ENCODE results near the gene ZBTB45. TPM values are rescaled to one million over a fixed set of nuclear protein-coding genes. Genes with fewer than 3 reads are reported as not detected.

ZBTB45 gene
- total RNA-seq, 2 experiments from 2014 or later = 10.7 to 14.7 TPM

- Histone ChIP-seq H3K4me1 (ENCODE audit: insufficient read depth, low read length, poor library complexity, severe bottlenecking) (peaks cover 20% of the 10 kb centered on the region), H3K27ac (ENCODE audit: low read depth, low read length, poor library complexity, severe bottlenecking) (no peak overlapping the region), H3K4me3 (ENCODE audit: low read depth, low read length, poor library complexity, severe bottlenecking) (peak overlapping the region; percentile 94), H3K9me2 (ENCODE audit: insufficient read depth, low read length) (no peaks in the 10 kb centered on the region), H3K79me2 (ENCODE audit: insufficient read depth, low read depth, low read length) (peaks cover 38% of the 10 kb centered on the region), H3K36me3 (ENCODE audit: insufficient read depth, low read length) (peaks cover 63% of the 10 kb centered on the region), H4K20me1 (ENCODE audit: insufficient read depth, low read length) (peaks cover 33% of the 10 kb centered on the region), H3K9me3 (ENCODE audit: low read length) (no peaks in the 10 kb centered on the region), H2AFZ (ENCODE audit: low read length) (no peak overlapping the region), H3K4me2 (ENCODE audit: low read length) (peak overlapping the region; percentile 98)
- intact Hi-C loops (cut with micrococcal nuclease; ENCODE audit: unreplicated experiment) = no loop called here
- DNase-seq (ENCODE audit: low spot score) = no peak
- TSS peak; percentile 43 for BruUV-seq (replicated peaks)
- POLR2A ChIA-PET = interaction anchor here (0.7 to 1.3 kb wide), 2 partner anchors 9 kb away, joined by 3 to 9 read pairs; partner anchors contain the start of gene CHMP2A
- no peak for TF ChIP-seq EZH2phosphoT487 (IDR thresholded peaks at IDR 0.05; ENCODE audit: borderline replicate concordance, low read depth, low read length)
- no peak for TF ChIP-seq CTCF (conservative IDR thresholded peaks at IDR 0.05; ENCODE audit: low read length)
- CTCF ChIA-PET (ENCODE audit: unreplicated experiment) = no interaction called here
Observed at GRCh38 chr19:58546019-58546530, 26.5 kb upstream of the ZBTB45 start.

- Histone ChIP-seq H4K20me1 (ENCODE audit: insufficient read depth, low read length) (peaks cover 33% of the 10 kb centered on the region), H3K79me2 (ENCODE audit: insufficient read depth, low read depth, low read length) (peaks cover 38% of the 10 kb centered on the region), H3K4me2 (ENCODE audit: low read length) (peak overlapping the region; percentile 98), H3K27ac (ENCODE audit: low read depth, low read length, poor library complexity, severe bottlenecking) (peak overlapping the region; percentile 66), H3K9me2 (ENCODE audit: insufficient read depth, low read length) (no peaks in the 10 kb centered on the region), H3K4me3 (ENCODE audit: low read depth, low read length, poor library complexity, severe bottlenecking) (peak overlapping the region; percentile 94), H2AFZ (ENCODE audit: low read length) (no peak overlapping the region), H3K4me1 (ENCODE audit: insufficient read depth, low read length, poor library complexity, severe bottlenecking) (peaks cover 20% of the 10 kb centered on the region), H3K36me3 (ENCODE audit: insufficient read depth, low read length) (peaks cover 57% of the 10 kb centered on the region), H3K9me3 (ENCODE audit: low read length) (no peaks in the 10 kb centered on the region)
- intact Hi-C loops (cut with micrococcal nuclease; ENCODE audit: unreplicated experiment) = loop anchor here (1.0 kb wide), 1 partner anchor 10 kb away; the partner anchor contains the start of gene CHMP2A
- CTCF ChIA-PET (ENCODE audit: unreplicated experiment) = interaction anchor here (0.8 kb wide), 1 partner anchor 9 kb away, joined by 4 read pairs; the partner anchor contains the start of gene CHMP2A
- POLR2A ChIA-PET = interaction anchor here (1.3 kb wide), 1 partner anchor 9 kb away, joined by 9 read pairs; the partner anchor contains the start of gene CHMP2A
- no TSS peak for BruUV-seq (replicated peaks)
- TF ChIP-seq CTCF (conservative IDR thresholded peaks at IDR 0.05; ENCODE audit: low read length) (no peak), EZH2phosphoT487 (IDR thresholded peaks at IDR 0.05; ENCODE audit: borderline replicate concordance, low read depth, low read length) (no peak)
- DNase-seq (ENCODE audit: low spot score) = peak; percentile 36
Observed at GRCh38 chr19:58545286-58546018, 25.8 kb upstream of the ZBTB45 start.
